DMS53 (cell line): Measurements from ENCODE around the gene CLCN3.
"Not testable (repeated sequence)": the region's sequence is repeated elsewhere in the genome, so short reads cannot be mapped to it uniquely, and the experiment has no call there.

Experiments used
- DNase-seq: peaks from one replicate; lab custom pipeline; 2025; lab: John Stamatoyannopoulos, UW

The CLCN3 gene

DNA sequence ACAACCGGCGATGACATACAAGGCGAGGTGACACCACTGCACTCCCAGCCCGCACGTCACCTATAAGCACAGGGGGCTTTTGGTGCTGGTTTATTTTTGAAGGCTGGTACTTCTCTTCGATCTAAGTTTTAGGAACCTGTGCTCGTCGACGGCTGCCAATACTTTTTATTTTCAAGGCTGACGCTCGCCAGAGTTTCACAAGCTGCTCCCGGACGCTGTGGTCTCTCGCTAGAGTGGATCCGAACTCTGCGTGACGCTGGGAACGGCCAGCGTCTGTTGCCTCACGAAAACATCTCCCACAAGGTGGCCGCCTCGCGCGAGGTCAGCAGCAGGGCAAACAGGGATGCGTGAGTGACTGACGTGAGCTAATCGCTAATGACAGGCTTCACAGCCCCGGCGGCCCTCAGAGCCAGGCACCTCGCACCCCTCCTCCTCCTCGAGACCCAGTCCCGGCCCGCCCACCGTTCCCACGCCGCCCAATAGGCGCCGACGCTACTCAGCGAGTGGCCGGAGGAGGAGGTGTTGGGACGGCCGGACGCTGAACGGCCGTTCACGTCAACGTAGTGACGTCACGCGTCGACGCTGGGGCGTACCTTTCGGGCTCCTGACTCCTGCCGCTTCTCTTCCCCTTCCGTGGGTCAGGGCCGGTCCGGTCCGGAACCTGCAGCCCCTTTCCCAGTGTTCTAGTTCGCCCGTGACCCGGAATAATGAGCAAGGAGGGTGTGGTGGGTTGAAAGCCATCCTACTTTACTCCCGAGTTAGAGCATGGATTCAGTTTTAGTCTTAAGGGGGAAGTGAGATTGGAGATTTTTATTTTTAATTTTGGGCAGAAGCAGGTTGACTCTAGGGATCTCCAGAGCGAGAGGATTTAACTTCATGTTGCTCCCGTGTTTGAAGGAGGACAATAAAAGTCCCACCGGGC, at the start of gene CLCN3:
Gene CLCN3 (plus strand): TSS at position 621 of the 922 bp plus-strand sequence. CDS start 15,351 bp downstream, outside the sequence.
- peak; percentile 98 for DNase-seq

DNA sequence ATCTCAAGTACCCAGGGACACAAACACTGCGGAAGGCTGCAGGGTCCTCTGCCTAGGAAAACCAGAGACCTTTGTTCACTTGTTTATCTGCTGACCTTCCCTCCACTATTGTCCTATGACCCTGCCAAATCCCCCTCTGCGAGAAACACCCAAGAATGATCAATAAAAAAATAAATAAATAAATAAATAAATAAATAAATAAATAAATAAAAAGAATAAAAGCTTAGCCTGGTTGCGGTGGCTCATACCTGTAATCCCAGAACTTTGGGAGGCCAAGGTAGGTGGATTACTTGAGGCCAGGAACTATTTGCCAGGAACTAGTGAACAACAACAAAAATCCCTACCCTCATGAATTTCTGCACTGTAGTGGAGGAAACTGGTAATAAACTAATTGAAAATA, 49.4 kb upstream of the CLCN3 start:
- DNase-seq: not testable (repeated sequence)

DNA sequence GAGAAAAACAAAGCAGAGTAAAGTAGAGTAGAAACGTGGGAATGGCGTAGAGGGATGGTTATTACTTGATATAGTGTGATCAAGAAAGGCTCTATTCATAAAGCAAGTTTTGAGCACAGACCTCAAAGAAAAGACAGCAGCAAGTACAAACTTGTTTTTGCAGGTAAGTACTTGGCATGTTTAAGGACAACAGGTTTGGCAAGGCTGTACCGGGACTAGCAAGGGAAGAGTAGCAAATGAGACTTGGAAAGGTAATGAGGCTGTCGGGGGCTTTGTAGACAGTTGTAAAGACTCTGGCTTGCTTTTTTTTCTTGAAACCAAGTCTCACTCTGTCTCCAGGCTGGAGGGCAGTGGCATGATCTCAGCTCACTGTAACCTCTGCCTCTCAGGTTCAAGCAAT, 48.9 kb upstream of the CLCN3 start:
- DNase-seq: no peak

DNA sequence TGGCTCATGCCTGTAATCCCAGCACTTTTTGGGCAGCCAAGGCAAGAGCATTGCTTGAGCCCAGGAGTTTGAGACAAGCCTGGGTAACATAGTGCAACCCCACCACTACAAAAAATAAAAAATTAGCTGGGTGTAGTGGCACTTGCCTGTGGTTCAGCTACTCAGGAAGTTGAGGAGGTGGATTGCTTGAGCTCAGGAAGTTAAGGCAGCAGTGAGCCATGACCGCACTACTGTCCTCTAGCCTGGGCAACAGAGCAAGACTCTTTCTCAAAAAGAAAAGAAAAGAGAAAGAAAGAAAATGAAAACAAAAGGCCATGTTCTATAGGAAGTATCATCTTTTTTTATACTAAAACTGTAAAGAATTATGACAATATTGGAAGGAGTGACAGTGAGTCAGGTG, 46.5 kb upstream of the CLCN3 start:
- no peak for DNase-seq

DNA sequence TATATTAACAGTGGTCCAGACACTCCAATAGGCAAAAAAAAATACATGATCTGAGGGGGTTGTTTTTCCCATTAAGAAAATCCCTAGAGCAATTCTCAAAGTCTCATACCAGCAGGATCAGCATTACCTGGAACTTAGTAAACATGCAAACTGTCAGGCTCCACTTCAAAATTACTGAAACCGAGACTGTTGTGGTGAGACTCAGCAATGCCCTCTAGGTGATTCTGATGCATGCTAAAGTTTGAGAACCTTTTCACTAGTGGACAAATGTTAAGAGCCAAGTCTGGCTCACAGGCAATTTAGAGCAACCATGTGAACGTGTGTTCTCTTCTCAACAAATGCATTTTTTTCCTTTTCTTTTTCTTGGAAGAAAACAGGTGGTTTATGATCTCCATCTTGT, 38.2 kb upstream of the CLCN3 start:
- no peak for DNase-seq

- DNase-seq: no peak
These were observed 37.7 kb upstream of the CLCN3 start for GRCh38 chr4:169582706-169583105.

DNA sequence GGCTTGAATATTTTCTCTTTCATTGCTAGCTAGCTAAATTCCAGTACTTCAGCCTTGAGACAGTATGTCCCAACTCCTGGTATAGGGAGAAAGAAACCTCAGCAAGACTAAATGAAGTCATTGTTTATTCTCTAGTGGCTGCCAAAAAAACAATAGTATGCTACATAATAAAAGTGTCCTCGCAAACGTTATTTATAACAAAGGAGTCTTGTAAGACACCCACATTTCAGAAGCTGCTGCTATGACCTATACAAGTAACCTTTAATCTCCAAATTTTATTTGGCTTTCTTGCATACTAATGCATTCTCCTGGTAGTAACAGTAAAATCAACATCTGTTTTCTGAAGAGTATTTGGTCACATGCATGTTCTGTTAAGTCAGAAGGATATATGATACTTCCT, 36.8 kb upstream of the CLCN3 start:
- no peak for DNase-seq

GRCh38 chr4:169593050-169593560, 27.3 kb upstream of the CLCN3 start:
- DNase-seq: no peak

- DNase-seq: no peak
These were observed 25.7 kb upstream of the CLCN3 start for GRCh38 chr4:169594560-169595195.

DNA sequence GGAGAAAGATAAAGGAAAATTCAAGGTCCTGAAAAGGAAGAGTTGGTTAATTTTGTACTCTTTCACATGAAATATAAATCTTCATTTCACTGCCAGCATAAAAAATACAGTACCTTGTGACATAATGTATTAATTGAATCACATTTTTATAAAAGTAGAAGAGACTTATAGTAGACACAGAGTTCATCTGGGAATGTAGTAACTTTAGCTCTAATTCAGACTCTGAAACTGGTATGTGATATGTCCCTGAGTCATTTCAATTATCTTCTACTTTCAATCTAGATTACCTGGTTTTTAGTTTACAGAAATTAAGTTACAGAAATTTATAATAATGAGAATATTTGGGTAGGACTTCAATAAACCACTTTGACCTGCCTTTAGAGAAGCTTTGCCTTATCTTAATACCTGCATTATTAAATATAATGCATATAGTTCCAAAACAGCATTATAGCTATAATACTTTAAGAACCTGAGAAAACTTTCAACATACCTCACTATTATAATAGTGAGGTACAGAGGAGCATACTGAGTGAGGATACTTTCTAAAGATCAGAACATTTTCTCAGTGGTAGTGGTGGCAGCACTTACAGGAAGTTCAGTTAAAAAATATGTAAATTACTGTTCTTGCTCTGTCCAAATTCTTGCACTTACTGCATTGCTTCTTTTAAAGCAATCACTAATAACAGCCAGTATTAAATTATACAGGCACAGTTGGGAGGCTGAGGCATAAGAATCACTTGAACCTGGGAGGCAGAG, 19.2 kb upstream of the CLCN3 start:
- no peak for DNase-seq

DNA sequence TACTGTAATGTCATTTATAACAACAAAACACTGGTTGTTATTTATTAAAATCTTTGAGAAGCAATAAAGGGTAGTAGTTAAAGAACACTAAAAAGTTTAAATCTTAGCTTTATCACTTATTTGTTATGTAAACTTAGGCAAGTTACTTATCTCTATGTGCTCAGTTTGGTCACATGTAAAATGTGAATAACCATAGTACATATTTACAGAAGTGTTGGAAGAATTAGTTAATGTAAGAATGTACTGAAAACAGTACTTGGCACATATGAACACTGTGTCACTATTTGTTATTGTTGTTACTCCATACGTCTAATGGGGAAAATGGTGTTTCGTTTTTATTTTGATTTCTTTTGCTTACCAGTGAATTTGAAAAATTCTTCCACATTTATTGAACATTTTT, 17.1 kb upstream of the CLCN3 start:
- DNase-seq: no peak

- DNase-seq: peak; percentile 2
These were observed 16.1 kb upstream of the CLCN3 start for GRCh38 chr4:169604131-169604900.

- DNase-seq: no peak
These were observed 15.5 kb upstream of the CLCN3 start for GRCh38 chr4:169604903-169605331.

DNA sequence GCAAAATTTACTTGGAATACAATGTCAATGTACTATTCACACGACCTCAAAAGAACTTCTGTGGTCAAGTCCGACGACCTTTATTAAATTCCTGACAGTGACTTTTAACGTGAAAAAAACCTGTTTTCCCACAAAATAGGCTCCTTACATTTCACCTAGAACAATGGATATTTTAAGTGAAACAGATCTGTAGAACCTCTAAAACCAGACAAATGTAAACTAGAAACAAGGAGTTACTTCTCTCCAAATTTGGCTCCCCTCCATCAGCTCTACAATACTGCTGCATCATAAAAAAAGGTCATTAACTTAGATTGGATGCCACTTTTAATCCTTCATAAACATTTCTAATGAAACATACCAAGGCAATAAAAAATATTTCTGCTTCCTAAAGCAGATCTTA, 9.2 kb upstream of the CLCN3 start:
- DNase-seq: no peak

- DNase-seq: peak; percentile 92
These were observed 8.1 kb upstream of the CLCN3 start, which contains the start of gene NEK1 for GRCh38 chr4:169611991-169612870. NEK1 (minus strand) TSS chr4:169612583; CDS start chr4:169602630, 9,953 bp downstream.

DNA sequence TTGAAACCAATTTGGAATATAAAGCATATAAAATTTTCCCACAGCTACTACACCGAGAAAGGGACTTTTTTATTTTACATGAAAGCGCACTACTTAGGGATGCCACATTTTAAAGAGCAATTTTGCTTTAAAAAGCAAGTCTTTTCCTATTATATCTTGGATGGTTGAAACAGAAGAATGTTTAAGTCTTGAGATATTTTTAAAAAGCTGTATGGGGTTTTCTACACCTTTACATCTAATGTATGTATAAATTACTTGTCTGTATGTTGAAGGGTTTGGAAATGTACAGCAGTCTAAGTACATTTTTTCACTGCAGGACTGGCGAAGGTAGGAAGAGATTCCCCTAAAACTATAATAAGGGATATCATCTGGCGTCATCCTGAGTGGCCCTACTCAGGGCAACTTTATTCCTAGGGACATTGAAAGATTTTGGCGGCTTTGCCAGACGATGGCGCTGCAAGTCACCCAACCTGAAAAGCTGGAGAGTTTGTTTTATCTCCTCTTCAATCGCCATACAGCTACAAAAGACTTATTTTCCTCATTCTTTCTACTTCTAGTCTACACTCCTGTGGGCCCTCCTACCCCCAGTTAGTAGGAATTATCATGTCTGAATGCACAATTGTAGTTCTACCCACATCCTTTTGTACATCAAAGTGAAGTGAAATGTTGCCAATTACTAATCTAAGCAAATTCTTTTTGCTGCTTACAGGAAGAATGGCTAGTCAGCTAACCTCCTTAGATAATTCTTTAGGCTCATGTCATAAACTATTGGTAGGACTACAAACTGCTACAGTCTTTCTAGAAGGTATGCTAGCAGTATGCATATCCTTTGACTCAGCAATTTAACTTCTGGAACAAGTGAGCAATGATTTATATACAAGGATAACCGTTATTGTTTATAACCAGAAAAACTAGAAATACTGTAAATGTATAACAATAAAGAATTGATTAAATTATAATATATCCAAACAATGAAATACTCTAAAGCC, 7.2 kb upstream of the CLCN3 start:
- DNase-seq: peak; percentile 84

- no peak for DNase-seq
These were observed 4.8 kb upstream of the CLCN3 start for GRCh38 chr4:169615467-169616106.

DNA sequence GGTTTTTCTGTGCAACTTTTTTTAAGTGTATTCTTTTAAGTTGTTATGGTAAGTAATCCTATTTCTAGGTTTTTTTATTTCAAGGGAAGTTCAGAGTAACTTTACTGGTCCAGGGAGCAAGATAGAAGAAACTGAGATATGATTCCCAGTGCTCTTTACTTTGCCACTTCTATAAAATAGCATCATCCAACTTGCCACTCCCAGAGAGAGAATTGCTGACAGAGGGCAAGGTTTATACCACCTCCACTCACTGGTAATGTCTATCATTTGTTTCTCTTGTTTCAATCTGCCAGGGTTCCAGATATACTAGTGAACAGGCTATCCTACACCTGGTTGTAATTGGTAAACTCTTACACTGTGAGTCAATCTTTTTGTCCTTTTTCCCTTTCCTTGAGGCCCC, 3.5 kb upstream of the CLCN3 start:
- DNase-seq: no peak

GRCh38 chr4:169617306-169617705, 3.1 kb upstream of the CLCN3 start:
- DNase-seq: no peak
